H9 (cell line): ENCODE measurements around the gene IRF2. TPM values are rescaled to one million over a fixed set of nuclear protein-coding genes. Genes with fewer than 3 reads are reported as not detected.

ENCODE experiments used
- DNase-seq: peaks from one replicate; pipeline ENCODE4 v3.0.0-alpha.2; 2017
- H2AFZ ChIP-seq: one replicate; pipeline ENCODE4 v1.6.1; 2013; ENCODE audit warnings: mild to moderate bottlenecking, low read length, control low read depth, moderate library complexity
- H2AK5ac ChIP-seq: 2 replicates; pipeline ENCODE4 v1.6.1; 2013; ENCODE audit warnings: low read length, control low read depth, mixed read lengths; ENCODE audit not compliant: insufficient read length
- H2BK120ac ChIP-seq: one replicate; pipeline ENCODE4 v1.6.1; 2013; ENCODE audit warnings: low read depth, mild to moderate bottlenecking, low read length, control low read depth, inconsistent platforms; ENCODE audit not compliant: poor library complexity, severe bottlenecking
- H2BK12ac ChIP-seq: 2 replicates; pipeline ENCODE4 v1.6.1; 2013; ENCODE audit warnings: low read length, control low read depth, mixed read lengths, low read depth; ENCODE audit not compliant: insufficient read length
- H2BK15ac ChIP-seq: 2 replicates; pipeline ENCODE4 v1.6.1; 2013; ENCODE audit warnings: low read depth, low read length, control low read depth
- H2BK20ac ChIP-seq: one replicate; pipeline ENCODE4 v1.6.1; 2013; ENCODE audit warnings: low read depth, mild to moderate bottlenecking, low read length, control low read depth, inconsistent platforms; ENCODE audit not compliant: poor library complexity, severe bottlenecking
- H2BK5ac ChIP-seq: 2 replicates; pipeline ENCODE4 v1.6.1; 2013; ENCODE audit warnings: low read length, control low read depth, mixed read lengths; ENCODE audit not compliant: insufficient read length
- H3K14ac ChIP-seq: 2 replicates; pipeline ENCODE4 v1.6.1; 2013; ENCODE audit warnings: low read length, control low read depth; ENCODE audit not compliant: insufficient read depth
- H3K18ac ChIP-seq: 2 replicates; pipeline ENCODE4 v1.6.1; 2013; ENCODE audit warnings: low read depth, mild to moderate bottlenecking, mixed read lengths, low read length, control low read depth; ENCODE audit not compliant: insufficient read length
- H3K23ac ChIP-seq: 2 replicates; pipeline ENCODE4 v1.6.1; 2013; ENCODE audit warnings: low read length, control low read depth, mixed read lengths, low read depth; ENCODE audit not compliant: insufficient read length
- H3K23me2 ChIP-seq: 2 replicates; pipeline ENCODE4 v1.6.1; 2013; ENCODE audit warnings: low read depth, mild to moderate bottlenecking, mixed read lengths, low read length, control low read depth; ENCODE audit not compliant: insufficient read length, poor library complexity, severe bottlenecking
- H3K27ac ChIP-seq: 2 replicates; pipeline ENCODE4 v1.5.1; 2013; ENCODE audit warnings: low read length, control low read depth, mixed read lengths, low read depth; ENCODE audit not compliant: insufficient read length
- H3K27me3 ChIP-seq: 2 replicates; pipeline ENCODE4 v1.6.1; 2013; ENCODE audit warnings: low read length, control low read depth, inconsistent platforms; ENCODE audit not compliant: insufficient read depth
- H3K4ac ChIP-seq: 2 replicates; pipeline ENCODE4 v1.6.1; 2013; ENCODE audit warnings: low read depth, mild to moderate bottlenecking, control low read depth, inconsistent platforms, low read length, moderate library complexity
- H3K4me1 ChIP-seq: 2 replicates; pipeline ENCODE4 v1.6.1; 2013; ENCODE audit warnings: low read length, control low read depth, inconsistent platforms; ENCODE audit not compliant: insufficient read depth
- H3K4me2 ChIP-seq: 2 replicates; pipeline ENCODE4 v1.6.1; 2013; ENCODE audit warnings: low read length, control low read depth, mixed read lengths; ENCODE audit not compliant: insufficient read length, insufficient read depth
- H3K56ac ChIP-seq: 2 replicates; pipeline ENCODE4 v1.6.1; 2013; ENCODE audit warnings: low read depth, mild to moderate bottlenecking, mixed read lengths, low read length, control low read depth; ENCODE audit not compliant: insufficient read length
- H3K79me1 ChIP-seq: 2 replicates; pipeline ENCODE4 v1.6.1; 2013; ENCODE audit warnings: low read depth, mild to moderate bottlenecking, moderate library complexity, low read length, control low read depth, inconsistent platforms; ENCODE audit not compliant: insufficient read depth, poor library complexity, severe bottlenecking
- H3K79me2 ChIP-seq: 2 replicates; pipeline ENCODE4 v1.6.1; 2013; ENCODE audit warnings: low read length, control low read depth, inconsistent platforms; ENCODE audit not compliant: insufficient read depth
- H3K9ac ChIP-seq: 2 replicates; pipeline ENCODE4 v1.6.1; 2013; ENCODE audit warnings: low read length, control low read depth, mixed read lengths; ENCODE audit not compliant: insufficient read length; ENCODE audit errors: extremely low read depth
- H3K9me3 ChIP-seq: one replicate; pipeline ENCODE4 v1.6.1; 2013; ENCODE audit warnings: low read depth, low read length, inconsistent platforms; ENCODE audit not compliant: control insufficient read depth
- H3T11ph ChIP-seq: one replicate; pipeline ENCODE4 v1.6.1; 2013; ENCODE audit warnings: mild to moderate bottlenecking, low read length, control low read depth, inconsistent platforms
- H4K20me1 ChIP-seq: one replicate; pipeline ENCODE4 v1.6.1; 2013; ENCODE audit not compliant: control insufficient read depth, insufficient read length, insufficient read depth
- H4K5ac ChIP-seq: 2 replicates; pipeline ENCODE4 v1.6.1; 2013; ENCODE audit warnings: low read depth, mild to moderate bottlenecking, mixed read lengths, low read length, control low read depth; ENCODE audit not compliant: insufficient read length
- H4K8ac ChIP-seq: replicated peaks from 2 replicates; pipeline ENCODE4 v1.6.1; 2013; ENCODE audit warnings: low read length, control low read depth, mixed read lengths, low read depth; ENCODE audit not compliant: insufficient read length
- H4K91ac ChIP-seq: 2 replicates; pipeline ENCODE4 v1.6.1; 2013; ENCODE audit warnings: low read depth, mild to moderate bottlenecking, moderate library complexity, mixed read lengths, low read length, control low read depth; ENCODE audit not compliant: insufficient read length
- H3K27ac Mint-ChIP-seq, 3 experiments: 2 replicates in 2 of 3; 3 replicates in 1 of 3; pipeline ENCODE4 v1.8.0; 2020 to 2021; ENCODE audit warnings: mixed read lengths in 3 of 3, mild to moderate bottlenecking in 1 of 3, moderate library complexity in 1 of 3
- H3K27me3 Mint-ChIP-seq: 2 replicates; pipeline ENCODE4 v1.8.0; 2021; ENCODE audit warnings: low read depth, mild to moderate bottlenecking, moderate library complexity, mixed read lengths
- H3K36me3 Mint-ChIP-seq, 3 experiments: 2 replicates in 2 of 3; 3 replicates in 1 of 3; pipeline ENCODE4 v1.8.0; 2020 to 2021; ENCODE audit warnings: low read depth in 3 of 3, mixed read lengths in 3 of 3; ENCODE audit not compliant: insufficient read depth in 1 of 3
- H3K4me1 Mint-ChIP-seq, 2 experiments: 2 replicates each; pipeline ENCODE4 v1.8.0; 2020; ENCODE audit warnings: mixed read lengths in 2 of 2
- H3K4me3 Mint-ChIP-seq, 2 experiments: 2 replicates in 1 of 2; 3 replicates in 1 of 2; pipeline ENCODE4 v1.8.0; 2020 to 2021; ENCODE audit warnings: mild to moderate bottlenecking in 2 of 2, mixed read lengths in 2 of 2, moderate library complexity in 1 of 2
- H3K9me3 Mint-ChIP-seq, 2 experiments: 2 replicates in 1 of 2; 3 replicates in 1 of 2; pipeline ENCODE4 v1.8.0; 2020; ENCODE audit warnings: mild to moderate bottlenecking in 2 of 2, mixed read lengths in 2 of 2, moderate library complexity in 1 of 2
- CTCF ChIP-seq: fragments of 200-600 bp; sonication (generic); conservative IDR thresholded peaks from 3 replicates; pipeline ENCODE4 v1.8.0; 2021; ENCODE audit warnings: antibody characterized with exemption, mild to moderate bottlenecking
- WGBS: extraction: QIAGEN DNeasy Blood & Tissue Kit; methylation state at CpG from one replicate; pipeline ENCODE4 v1.1.7; 2013; ENCODE audit warnings: missing lambda C conversion rate, low lambda C conversion rate, mixed read lengths; ENCODE audit not compliant: insufficient read length; ENCODE audit errors: extremely low coverage; 5-methylcytosine and 5-hydroxymethylcytosine counted together
- total RNA-seq: library from RNA; stranded (reverse); gene quantifications from 2 replicates; pipeline ENCODE4 v1.2.1, GENCODE V29; 2021

IRF2 gene
- total RNA-seq, 1 experiment from 2014 or later, result 13.5 TPM

GRCh38 chr4:184441461-184442313 lies 32.7 kb downstream of the IRF2 start:
- Histone ChIP-seq H3K27me3 (no peaks in the 10 kb centered on the region), H2AK5ac (no peak overlapping the region), H3T11ph (no peak overlapping the region), H3K14ac (peak overlapping the region; percentile 84), H2BK15ac (0 out of 2 replicates have a peak overlapping the region, but pooled peaks have one; percentile 9), H2BK20ac (no peak overlapping the region), H2BK12ac (no peak overlapping the region), H2AFZ (no peak overlapping the region), H3K79me2 (peaks cover 4% of the 10 kb centered on the region; the same call in 1 of the 2 replicates), H3K23ac (no peak overlapping the region), H3K56ac (no peak overlapping the region), H4K8ac (no peak overlapping the region), H3K4me1 (peaks cover 16% of the 10 kb centered on the region; the same call in 1 of the 2 replicates), H3K18ac (peak overlapping the region; percentile 61), H2BK5ac (no peak overlapping the region), H3K4me2 (peak overlapping the region; percentile 38), H3K27ac (peak overlapping the region; percentile 89), H4K20me1 (no peaks in the 10 kb centered on the region), H3K23me2 (no peaks in the 10 kb centered on the region), H3K4ac (no peak overlapping the region; the same call in 1 of the 2 replicates), H4K91ac (no peak overlapping the region), H3K9me3 (no peaks in the 10 kb centered on the region), H4K5ac (no peak overlapping the region), H2BK120ac (no peak overlapping the region), H3K9ac (peak overlapping the region; percentile 13), H3K79me1 (peaks cover 6% of the 10 kb centered on the region)
- Mint-ChIP-seq H3K27ac (peak overlapping the region; percentile 86 to 95 (median 91)), H3K9me3 (no peaks in the 10 kb centered on the region), H3K36me3 (peaks cover 0 to 2% (median 0%) of the 10 kb centered on the region in 3 experiments; a peak in 2 of 7 replicates), H3K4me1 (peaks cover 54 to 65% of the 10 kb centered on the region in 2 experiments), H3K27me3 (no peaks in the 10 kb centered on the region), H3K4me3 (peak overlapping the region; percentile 31 to 66)
- peak; percentile 52 for DNase-seq
- no CpG with 5 or more reads among the region's 13 CpGs for WGBS
- TF ChIP-seq CTCF, result no peak
